NOMO-1 treated with dmso at 0.1 percent for 144 hours (cell line): ENCODE data around the gene MLLT11.
"Not testable (repeated sequence)": the region's sequence is repeated elsewhere in the genome, so short reads cannot be mapped to it uniquely, and the experiment has no call there.

Experiments
- DNase-seq: peaks from one replicate; lab custom pipeline; 2025; ENCODE audit not compliant: unreplicated experiment; lab: John Stamatoyannopoulos, UW

MLLT11 gene

DNA sequence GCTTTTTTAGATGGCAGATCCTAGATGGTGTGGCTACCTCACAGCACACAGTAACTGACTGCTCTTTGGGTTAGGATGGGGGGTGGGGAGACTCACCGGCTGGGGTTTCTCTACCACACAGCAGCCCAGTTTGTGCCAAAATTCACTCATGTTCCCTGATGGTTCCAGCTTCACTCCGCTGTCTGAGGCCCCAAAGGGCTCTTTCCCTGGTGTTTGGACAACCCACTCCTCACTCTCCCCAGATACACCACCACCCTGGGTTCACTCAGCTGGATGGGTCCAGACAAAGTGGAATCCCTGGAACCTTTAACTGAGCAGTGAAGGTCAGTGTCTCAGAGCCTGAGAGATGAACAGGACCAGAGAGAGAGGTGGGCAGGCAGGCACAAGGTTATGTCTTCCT is 4.6 kb upstream of the MLLT11 start:
- DNase-seq = no peak

DNA sequence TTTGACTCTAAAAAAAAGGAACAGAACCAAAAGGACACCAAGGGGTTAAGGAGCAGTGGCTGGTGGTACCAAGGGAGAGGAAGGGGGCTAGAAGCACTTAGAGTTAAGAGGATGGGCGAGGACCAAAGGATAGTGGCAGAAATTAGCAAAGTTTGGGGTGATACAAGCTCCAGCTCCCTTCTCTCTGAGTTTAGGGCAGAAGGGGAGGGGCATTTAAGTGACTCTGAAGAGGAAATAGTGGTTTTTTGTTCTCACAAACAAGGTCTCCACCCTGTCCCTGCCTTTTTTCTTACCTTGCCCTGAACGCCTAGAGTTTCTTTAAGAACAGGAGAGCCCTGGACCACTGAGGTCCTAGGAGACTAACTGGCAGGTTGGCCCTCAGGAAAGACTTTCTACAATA is 4.0 kb upstream of the MLLT11 start:
- peak; percentile 5 for DNase-seq

DNA sequence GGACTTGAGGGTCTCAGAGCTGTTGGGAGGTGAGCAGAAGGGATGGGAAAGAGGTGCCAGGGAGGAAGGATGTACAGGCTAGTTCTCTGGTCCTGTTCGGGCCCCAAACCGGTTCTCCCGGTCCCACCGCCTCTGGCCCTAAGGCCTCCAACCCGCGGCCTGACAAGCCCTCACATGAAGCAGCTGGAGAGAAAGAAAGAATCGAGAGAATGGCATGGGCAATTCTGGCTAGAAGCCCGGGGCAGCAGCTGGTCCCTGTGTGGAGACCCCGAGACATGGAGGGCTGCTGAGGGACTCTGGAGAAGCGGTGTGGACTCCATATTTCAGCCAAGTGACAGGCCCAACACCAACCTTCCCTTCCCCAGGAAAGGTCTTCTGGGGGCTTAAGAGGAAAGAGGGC is 1.5 kb upstream of the MLLT11 start:
- no peak for DNase-seq

DNA sequence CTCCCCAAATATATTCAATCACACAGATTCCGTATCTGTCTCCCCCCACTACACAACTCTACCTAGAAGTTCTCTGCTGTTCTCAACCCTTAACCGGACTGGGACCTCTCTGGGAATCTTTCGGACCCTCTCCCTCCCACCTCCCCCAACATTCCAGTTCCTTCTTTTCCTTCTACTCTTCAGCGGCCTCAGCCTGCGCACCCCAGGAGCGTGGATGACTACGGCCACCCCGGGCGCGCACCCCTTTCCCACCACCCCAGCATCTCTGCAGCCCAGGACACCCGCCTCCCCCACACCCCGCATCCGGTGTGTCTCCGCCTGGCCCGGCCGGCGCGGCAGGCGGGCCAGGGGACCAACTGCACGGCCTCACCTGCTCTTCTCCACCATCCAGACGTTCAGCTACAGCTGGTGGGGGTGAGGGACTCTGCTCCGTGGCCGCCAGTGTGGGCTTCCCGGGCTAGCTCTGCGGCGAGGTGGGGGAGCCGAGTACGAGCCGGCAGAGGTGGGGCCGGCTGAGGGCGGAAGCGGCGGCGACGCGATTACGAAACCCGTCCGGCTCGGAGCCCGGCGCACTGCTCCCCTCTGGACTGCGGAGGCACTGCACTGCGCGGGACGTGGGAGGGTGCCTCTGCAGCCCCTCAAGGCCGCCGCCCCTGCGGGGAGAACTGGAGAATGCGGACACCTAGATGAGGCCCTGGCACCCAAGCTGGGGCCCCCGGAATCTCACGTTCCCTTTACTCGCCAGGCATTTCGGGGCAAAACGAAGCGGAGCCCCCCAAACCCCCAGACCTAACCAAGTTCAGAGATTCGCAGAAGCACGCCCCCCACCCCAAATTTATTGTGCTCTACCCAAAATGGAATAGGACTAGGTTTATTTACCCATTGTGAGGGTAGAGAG is 839 bp upstream of the MLLT11 start, which contains the start of gene CDC42SE1:
Gene CDC42SE1, minus strand, starts transcription at position 514 of the 898 bp plus-strand sequence. CDS start 3,892 bp downstream, outside the sequence.
- peak; percentile 86 for DNase-seq

DNA sequence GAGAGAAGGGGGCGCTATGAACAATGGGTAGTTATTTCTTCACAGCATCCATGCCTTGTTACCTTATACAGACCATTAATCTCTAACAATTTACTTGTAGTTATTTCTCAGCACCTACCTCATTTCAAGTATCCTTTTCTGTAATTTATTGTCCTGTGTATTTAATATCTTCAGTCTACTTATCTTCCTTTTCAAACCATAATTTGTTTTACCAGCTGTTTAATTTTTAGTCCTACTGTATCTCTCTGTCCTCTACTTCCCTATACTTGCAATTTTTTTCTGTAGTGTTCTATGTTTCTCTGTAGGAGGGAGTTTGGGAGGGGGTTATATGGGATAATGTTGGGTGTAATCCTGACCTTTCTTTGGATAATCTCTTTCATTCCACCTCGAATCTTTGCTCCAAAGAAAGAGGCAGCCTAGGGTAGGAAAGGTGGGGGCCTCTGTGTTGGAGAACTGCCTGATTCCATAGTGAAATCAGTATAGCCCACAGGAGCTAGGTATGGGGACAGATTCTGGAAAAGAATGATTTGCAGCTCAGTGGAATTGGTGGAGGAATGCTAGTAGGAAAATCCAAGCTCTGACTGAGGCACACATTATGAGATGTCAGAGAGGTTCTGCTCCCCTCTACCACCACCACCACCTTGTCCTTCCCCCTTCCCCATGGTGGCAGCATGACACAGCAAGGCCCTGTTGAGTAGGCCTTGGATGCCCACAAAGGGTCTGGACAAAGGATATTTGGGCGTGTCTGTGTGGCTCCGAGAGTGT is 642 bp downstream of the MLLT11 start:
- DNase-seq = no peak

DNA sequence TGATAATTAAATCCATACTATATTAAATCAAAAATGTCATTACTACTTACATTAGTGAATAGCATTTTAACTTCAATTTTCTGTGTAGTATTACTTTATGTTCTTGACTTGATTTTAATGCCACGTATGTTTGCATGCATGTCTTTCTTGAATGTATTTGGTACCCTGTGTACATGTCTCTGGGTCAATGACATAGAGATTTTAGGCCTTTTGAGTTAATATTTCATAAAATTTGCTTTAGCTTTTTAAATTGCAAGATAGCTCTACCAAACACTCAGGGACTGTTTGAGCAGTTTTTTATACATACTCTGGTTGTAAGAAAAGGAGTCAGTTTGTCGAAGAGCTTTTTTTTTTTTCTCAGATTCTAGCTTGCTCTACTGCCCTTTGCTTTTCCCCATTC is 1.5 kb downstream of the MLLT11 start:
- no peak for DNase-seq

DNA sequence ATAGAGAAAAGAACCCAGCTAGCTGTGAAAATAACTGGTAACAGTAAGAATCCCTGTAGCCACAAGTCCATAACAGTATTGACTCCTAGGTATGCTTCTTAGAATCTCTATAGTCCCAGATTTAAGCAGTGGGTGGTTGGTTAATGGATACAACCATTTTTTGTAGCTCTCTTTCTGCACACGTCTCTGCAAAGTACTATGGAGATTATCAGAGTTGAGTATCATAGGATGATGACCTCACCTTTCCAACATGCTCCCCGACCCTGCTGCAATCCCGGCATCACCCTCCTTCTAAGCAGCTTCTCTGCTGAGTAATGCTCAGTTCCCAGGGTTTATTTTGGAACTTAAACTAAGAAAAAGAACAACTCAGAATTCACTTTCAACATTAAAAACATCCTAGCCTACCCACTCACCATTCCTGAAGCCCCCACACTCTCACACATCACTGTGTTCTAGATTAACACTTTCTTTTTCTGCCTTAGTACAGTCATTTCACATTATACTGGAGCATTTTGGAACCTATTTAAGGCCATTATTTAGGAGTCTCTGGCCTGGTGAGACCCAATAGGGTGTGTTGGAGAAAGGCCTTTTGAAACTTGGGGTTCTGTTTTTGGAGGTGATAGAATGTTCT is 2.7 kb downstream of the MLLT11 start:
- no peak for DNase-seq

DNA sequence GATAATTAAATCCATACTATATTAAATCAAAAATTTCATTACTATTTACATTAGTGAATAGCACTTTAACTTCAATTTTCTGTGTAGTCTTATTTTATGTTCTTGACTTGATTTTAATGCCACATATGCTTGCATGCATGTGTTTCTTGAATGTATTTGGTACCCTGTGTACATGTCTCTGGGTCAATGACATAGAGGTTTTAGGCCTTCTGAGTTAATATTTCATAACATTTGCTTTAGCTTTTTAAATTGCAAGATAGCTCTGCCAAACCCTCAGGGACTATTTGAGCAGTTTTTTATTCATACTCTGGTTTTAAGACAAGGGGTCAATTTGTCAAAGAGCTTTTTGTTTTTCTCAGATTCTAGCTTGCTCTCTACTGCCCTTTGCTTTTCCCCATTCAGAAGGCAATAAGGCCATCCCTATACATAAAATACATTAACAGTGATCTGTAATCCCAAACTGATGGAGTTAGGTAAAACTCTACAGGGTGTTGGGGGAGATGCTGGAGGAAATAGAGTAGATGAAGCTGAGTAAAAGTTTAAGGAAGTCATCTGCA is 5.0 kb downstream of the MLLT11 start:
- DNase-seq = no peak

DNA sequence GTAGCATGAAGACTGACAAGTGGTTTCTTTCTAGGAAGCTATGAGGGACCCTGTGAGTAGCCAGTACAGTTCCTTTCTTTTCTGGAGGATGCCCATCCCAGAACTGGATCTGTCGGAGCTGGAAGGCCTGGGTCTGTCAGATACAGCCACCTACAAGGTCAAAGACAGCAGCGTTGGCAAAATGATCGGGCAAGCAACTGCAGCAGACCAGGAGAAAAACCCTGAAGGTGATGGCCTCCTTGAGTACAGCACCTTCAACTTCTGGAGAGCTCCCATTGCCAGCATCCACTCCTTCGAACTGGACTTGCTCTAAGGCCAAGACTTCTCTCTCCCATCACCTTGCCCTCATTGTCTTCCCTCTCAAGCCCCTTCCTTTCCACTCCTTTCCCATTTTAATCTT is 7.0 kb downstream of the MLLT11 start:
- DNase-seq = no peak

DNA sequence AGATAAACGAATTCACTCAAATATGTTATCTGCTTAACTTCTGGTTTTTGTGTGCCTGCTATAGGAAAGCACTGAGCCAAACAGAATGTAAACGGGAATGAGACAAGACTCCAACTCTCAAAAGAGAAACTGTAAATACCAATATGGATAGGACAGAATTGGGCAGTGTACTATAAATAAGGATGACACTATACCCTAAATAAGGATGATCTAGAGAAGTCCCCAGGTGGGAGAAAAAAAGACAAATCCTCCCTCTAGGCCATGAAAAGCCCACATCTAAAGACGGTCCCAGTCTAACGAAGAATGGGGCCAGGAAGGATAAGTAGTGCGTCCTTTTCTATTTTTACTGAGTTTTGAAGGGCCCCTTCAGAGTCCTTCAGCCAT is 8.9 kb downstream of the MLLT11 start:
- DNase-seq = no peak

DNA sequence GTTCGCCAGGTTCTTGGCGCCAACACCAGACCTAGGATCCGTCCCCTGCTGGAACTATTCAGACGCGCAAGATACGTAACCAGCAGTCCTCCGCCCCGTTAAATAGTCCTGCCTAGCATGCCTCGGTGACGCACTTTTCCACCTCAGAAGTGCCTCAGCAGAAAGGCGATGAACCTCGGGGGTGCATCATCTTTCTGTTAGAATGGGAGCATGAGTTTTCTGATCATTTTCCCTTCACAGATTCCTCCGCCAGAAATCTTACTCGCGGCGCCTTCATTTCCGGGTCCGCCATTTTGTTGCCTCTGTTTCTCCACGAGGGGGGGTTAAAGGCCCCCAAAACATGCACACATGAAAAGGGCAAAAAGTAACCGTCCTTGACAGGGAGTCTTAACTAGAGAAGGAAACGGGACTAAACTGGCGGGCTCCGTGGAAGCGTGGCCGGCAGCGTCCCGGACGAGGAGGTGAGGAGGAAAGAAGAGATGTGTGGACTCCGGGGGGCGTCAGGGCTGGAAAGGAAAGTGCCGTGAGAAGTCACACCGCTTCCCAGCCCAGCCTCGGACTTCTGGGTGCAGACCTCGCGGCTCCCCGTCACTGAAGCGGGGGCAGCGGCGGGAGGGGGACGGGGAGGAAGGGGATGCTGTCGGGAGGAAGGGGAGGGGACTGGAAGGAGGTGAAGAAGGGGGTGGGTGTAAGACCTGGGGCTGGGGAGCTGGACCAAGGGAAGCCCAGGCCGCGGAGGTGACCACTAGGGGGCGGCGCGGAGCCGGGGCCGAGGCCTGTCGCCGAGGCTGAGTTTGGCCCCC is 10.5 kb downstream of the MLLT11 start, which contains the start of gene GABPB2:
Gene GABPB2, plus strand, starts transcription at position 288 of the 803 bp plus-strand sequence. CDS start 17,429 bp downstream, outside the sequence.
- peak; percentile 90 for DNase-seq

DNA sequence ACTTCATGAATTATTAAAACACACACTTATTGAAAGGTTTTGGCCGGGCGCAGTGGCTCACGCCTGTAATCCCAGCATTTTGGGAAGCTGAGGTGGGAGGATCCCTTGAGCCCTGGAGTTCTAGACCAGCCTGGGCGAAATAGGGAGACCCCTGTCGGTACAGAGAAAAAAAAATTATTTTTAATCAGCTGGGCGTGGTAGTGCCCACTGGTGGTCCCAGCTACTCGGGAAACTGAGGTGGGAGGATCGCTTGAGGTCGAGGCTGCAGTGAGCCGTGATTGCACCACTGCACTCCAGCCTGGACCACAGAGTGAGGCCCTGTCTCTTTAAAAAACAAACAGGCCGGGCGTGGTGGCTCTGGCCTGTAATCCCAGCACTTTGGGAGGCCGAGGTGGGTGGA is 12.0 kb downstream of the MLLT11 start:
- no peak for DNase-seq

DNA sequence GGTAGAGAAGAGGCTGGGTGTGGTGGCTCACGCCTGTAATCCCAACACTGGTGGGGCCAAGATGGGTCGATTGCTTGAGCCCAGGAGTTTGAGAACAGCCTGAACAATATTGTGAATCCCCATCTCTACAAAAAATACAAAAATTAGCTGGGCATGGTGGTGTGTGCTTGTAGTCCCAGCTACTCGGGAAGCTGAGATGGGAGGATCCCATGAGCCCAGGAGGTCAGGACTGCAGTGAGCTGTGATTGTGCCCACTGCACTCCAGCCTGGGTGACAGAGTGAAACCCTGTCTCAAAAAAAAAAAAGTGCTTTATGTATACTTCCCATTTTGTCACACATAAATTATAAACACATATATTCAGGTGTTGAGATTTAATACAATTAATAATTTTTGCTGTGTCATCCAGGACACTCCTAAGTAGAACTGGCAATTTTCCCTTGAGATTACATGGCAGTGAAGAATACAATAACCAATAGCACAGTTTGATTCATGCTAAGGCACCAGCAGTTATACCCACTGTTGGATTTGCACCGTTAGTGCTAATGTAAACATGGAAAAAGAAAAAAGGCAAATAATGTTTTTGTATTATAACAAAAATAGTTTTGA is 25.9 kb downstream of the MLLT11 start:
- DNase-seq = no peak

DNA sequence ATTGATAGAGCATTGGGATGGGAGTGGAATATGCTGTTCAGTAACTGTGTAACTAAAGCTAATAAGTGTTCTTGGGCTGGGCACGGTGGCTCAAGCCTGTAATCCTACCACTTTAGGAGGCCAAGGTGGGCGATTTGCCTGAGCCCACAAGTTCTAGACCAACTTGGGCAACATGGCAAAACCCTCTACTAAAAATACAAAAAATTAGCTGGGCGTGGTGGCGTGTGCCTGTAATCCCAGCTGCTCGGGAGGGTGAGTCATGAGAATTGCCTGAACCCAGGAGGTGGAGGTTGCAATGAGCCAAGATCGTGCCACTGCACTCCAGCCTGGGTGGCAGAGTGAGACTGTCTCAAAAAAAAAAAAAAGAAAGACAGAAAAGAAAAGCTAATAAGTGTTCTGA is 37.2 kb downstream of the MLLT11 start:
- DNase-seq = not testable (repeated sequence)

DNA sequence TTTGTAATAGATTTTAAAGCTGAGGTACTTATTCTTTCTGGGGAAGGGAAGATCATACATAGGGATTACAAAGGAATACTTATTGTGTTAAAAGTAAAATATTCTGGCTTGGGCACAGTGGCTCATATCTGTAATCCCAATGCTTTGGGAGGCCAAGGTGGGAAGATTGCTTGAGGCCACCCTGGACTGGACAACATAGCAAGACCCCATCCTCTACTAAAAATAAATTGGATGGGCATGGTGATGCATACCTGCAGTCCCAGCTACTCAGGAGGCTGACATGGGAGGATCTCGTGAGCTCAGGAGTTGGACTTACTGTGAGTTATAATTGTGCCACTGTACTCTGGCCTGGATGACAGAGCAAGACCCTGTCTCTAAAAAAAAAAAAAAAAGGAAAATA is 37.9 kb downstream of the MLLT11 start:
- no peak for DNase-seq

DNA sequence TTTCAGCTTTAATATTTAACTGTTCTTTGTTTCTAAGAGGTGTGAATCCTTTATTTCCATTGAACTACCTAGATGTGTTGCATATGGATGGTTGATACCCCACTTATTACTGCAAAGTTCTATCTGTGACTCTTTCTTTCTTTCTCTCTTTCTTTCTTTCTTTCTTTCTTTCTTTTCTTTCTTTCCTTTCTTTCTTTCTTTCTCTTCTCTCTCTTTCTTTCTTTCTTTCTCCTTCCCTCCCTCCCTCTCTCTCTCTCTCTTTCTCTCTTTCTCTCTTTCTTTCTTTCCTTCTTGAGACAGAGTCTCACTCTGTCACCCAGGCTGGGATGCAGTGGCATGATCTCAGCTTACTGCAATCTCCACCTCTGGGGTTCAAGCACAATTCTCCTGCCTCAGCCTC is 44.4 kb downstream of the MLLT11 start:
- DNase-seq = no peak

DNA sequence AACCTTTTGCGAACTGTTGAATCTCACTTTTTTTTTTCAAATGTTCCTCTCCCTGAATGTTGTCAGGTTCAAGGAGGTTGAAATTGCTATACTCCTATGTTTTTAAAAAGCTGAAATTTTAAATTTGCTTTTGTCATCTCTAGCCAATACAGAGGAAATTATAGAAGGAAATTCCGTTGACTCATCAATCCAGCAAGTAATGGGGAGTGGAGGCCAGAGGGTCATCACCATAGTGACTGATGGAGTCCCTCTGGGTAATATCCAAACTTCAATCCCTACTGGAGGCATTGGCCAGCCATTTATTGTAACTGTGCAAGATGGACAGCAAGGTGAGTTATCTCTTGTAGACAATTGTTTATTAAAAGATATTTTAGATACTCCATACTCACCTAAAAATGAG is 46.7 kb downstream of the MLLT11 start:
- no peak for DNase-seq

DNA sequence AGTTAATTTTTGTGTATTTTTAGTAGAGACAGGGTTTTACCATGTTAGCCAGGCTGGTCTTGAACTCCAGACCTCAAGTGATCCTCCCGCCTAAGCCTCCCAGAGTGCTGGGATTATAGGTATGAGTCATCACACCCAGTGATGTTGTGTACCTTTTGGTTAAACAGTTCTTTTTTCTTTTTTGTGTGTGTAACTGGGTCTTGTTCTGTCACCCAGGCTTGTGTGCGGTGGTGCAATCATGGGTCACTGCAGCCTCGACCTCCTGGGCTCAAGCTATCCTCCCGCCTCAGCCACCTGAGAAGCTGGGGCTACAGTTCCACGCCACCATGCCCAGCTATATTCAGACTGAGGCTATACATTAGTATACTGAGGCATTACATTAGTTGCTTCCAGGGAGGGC is 48.1 kb downstream of the MLLT11 start:
- no peak for DNase-seq

DNA sequence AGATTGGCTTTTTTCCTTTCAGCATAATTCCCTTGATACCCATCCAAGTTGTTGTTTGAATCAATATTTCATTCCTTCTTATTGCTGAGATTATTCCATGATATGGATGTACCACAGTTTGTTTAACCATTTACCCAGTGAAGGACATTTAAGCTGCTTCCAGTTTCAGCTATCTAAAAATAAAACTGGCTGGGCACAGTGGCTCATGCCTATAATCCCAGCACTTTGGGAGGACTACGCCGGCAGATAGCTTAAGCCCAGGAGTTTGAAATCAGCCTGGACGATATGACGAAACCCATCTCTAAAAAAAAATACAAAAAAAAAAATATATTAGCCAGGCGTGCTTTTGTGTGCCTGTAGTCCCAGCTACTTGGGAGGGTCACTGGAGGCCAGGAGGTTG is 53.7 kb downstream of the MLLT11 start:
- DNase-seq = no peak
